GM19351 (cell line): ENCODE data around the gene TMEM116.
A peak's percentile ranks its signal among the peaks of the same experiment; 100 is the strongest.

Experiments
- ATAC-seq: cut with Tn5 transposase; IDR thresholded peaks from one replicate; pipeline ENCODE4 v1.9.1; 2021; ENCODE audit warnings: mild to moderate bottlenecking, moderate library complexity; ENCODE audit not compliant: unreplicated experiment

Gene TMEM116

GRCh38 chr12:111905502-111905901 is 107.5 kb downstream of the TMEM116 start:
- no peak for ATAC-seq

GRCh38 chr12:111904446-111904975 is 108.5 kb downstream of the TMEM116 start:
- no peak for ATAC-seq

GRCh38 chr12:111901182-111901581 is 111.8 kb downstream of the TMEM116 start:
- ATAC-seq = no peak

- no peak for ATAC-seq
These were observed 118.4 kb downstream of the TMEM116 start for GRCh38 chr12:111894556-111894955.

- no peak for ATAC-seq
These were observed 119.7 kb downstream of the TMEM116 start for GRCh38 chr12:111893287-111893686.

GRCh38 chr12:111887926-111888745 is 124.8 kb downstream of the TMEM116 start:
- ATAC-seq = no peak

- ATAC-seq = no peak
These were observed 126.1 kb downstream of the TMEM116 start for GRCh38 chr12:111886662-111887545.

- ATAC-seq = peak; percentile 47
These were observed 131.2 kb downstream of the TMEM116 start for GRCh38 chr12:111881716-111882115.
